Natural killer cell (primary cell): ENCODE results near the gene OR51M1. TPM values are rescaled to one million over a fixed set of nuclear protein-coding genes. Genes with fewer than 3 reads are reported as not detected.

Experiments
- ATAC-seq, 3 donors: fragments of 150-1000 bp in 2 of 3; fragments of 200-7000 bp in 1 of 3; cut with Tn5 transposase; 1 replicate in 1 of 3; 2 replicates in 2 of 3; pipeline ENCODE4 v1.10.0; 2021; ENCODE audit warnings: mild to moderate bottlenecking in 2 of 3, moderate library complexity in 2 of 3
- DNase-seq, 2 donors: peaks; one replicate each; pipeline versions ENCODE4 v3.0.0 to v3.0.0-alpha.2; 2013 to 2021; ENCODE audit warnings: mixed read lengths in 1 of 2
- H3K27ac ChIP-seq: one replicate; pipeline ENCODE4 v1.5.1; 2013; ENCODE audit warnings: mild to moderate bottlenecking, low read length
- H3K27me3 ChIP-seq: one replicate; pipeline ENCODE4 v1.6.1; 2013; ENCODE audit warnings: low read length; ENCODE audit not compliant: control insufficient read depth, insufficient read depth
- H3K36me3 ChIP-seq: one replicate; pipeline ENCODE4 v1.6.1; 2013; ENCODE audit warnings: low read length; ENCODE audit not compliant: control insufficient read depth, insufficient read depth
- H3K4me1 ChIP-seq: one replicate; pipeline ENCODE4 v1.6.1; 2013; ENCODE audit warnings: low read length; ENCODE audit not compliant: control insufficient read depth, insufficient read depth
- H3K4me3 ChIP-seq: one replicate; pipeline ENCODE4 v1.5.1; 2013; ENCODE audit warnings: low read length
- H3K9me3 ChIP-seq: one replicate; pipeline ENCODE4 v1.6.1; 2013; ENCODE audit warnings: low read length; ENCODE audit not compliant: control insufficient read depth, insufficient read depth
- H3K27ac Mint-ChIP-seq, 2 donors: one replicate each; pipeline ENCODE4 v1.8.0; 2022; ENCODE audit warnings: mild to moderate bottlenecking in 2 of 2, mixed read lengths in 2 of 2, moderate library complexity in 1 of 2
- H3K27me3 Mint-ChIP-seq, 2 donors: one replicate each; pipeline ENCODE4 v1.8.0; 2022; ENCODE audit warnings: low read depth in 2 of 2, mixed read lengths in 2 of 2
- H3K36me3 Mint-ChIP-seq: one replicate; pipeline ENCODE4 v1.8.0; 2022; ENCODE audit warnings: mixed read lengths
- H3K4me1 Mint-ChIP-seq, 2 donors: one replicate each; pipeline ENCODE4 v1.8.0; 2022; ENCODE audit warnings: mixed read lengths in 2 of 2
- H3K4me3 Mint-ChIP-seq: one replicate; pipeline ENCODE4 v1.8.0; 2022; ENCODE audit warnings: mild to moderate bottlenecking, moderate library complexity, mixed read lengths
- H3K9me3 Mint-ChIP-seq, 2 donors: one replicate each; pipeline ENCODE4 v1.8.0; 2022; ENCODE audit warnings: mixed read lengths in 2 of 2
- WGBS: methylation state at CpG from one replicate; pipeline ENCODE4 v1.1.7; 2013; ENCODE audit warnings: missing lambda C conversion rate; ENCODE audit not compliant: insufficient coverage; 5-methylcytosine and 5-hydroxymethylcytosine counted together
- intact Hi-C: fragments of 100-400 bp; cut with micrococcal nuclease; formaldehyde crosslinking; loops from one replicate; pipeline ENCODE4 v1.14.2; 2022
- total RNA-seq, 4 donors: library from RNA; stranded (reverse); fragments of 120-200 nt in 1 of 4; gene quantifications; one replicate each; pipeline versions ENCODE4 v1.2.3 to v1.2.4, GENCODE V29; 2013 to 2022
- TF ChIP-seq, protein P1 (sequence below): fragments of 200-600 bp; IDR thresholded peaks from one replicate; pipeline ENCODE4 v1.8.0; 2022; ENCODE audit warnings: antibody characterized with exemption

OR51M1 gene
- total RNA-seq, 3 donors from 2014 or later (not counting 1 experiment from before 2014, with no cell fraction given): not detected

DNA sequence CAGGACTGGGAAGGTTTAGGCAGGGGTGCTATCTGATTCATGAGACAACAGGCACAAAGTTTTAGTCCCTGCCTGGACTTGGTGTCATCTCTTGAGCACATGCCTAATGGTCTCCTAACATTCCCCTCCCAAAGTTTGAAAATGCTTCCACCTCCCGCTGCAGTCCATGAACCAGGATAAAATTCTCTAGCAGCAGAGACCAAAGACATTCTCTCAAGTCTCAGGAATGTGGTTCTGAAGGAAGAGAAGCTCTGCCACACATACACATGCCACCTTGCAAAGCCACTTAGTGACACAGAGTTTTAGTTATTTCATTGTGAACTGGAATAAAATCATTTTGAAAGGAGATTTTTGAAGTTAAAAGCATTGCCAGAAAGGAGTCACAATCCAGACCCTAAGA is 16.8 kb upstream of the OR51M1 start:
- H3K36me3 Mint-ChIP-seq: no peaks in the 10 kb centered on the region
- no peak overlapping the region for H3K27ac Mint-ChIP-seq
- WGBS: 75% methylated on average over 1 of the region's 1 CpG
- Histone ChIP-seq H3K4me3 (no peak overlapping the region), H3K36me3 (no peaks in the 10 kb centered on the region), H3K27ac (no peak overlapping the region), H3K27me3 (no peaks in the 10 kb centered on the region), H3K4me1 (no peaks in the 10 kb centered on the region), H3K9me3 (no peaks in the 10 kb centered on the region)
- ATAC-seq: no peak
- H3K4me3 Mint-ChIP-seq: no peak overlapping the region
- DNase-seq: no peak
- H3K9me3 Mint-ChIP-seq: no peaks in the 10 kb centered on the region
- TF ChIP-seq, protein P1, sequence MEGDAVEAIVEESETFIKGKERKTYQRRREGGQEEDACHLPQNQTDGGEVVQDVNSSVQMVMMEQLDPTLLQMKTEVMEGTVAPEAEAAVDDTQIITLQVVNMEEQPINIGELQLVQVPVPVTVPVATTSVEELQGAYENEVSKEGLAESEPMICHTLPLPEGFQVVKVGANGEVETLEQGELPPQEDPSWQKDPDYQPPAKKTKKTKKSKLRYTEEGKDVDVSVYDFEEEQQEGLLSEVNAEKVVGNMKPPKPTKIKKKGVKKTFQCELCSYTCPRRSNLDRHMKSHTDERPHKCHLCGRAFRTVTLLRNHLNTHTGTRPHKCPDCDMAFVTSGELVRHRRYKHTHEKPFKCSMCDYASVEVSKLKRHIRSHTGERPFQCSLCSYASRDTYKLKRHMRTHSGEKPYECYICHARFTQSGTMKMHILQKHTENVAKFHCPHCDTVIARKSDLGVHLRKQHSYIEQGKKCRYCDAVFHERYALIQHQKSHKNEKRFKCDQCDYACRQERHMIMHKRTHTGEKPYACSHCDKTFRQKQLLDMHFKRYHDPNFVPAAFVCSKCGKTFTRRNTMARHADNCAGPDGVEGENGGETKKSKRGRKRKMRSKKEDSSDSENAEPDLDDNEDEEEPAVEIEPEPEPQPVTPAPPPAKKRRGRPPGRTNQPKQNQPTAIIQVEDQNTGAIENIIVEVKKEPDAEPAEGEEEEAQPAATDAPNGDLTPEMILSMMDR: no peak
- H3K27me3 Mint-ChIP-seq: no peaks in the 10 kb centered on the region
- intact Hi-C loops: no loop called here
- H3K4me1 Mint-ChIP-seq: no peaks in the 10 kb centered on the region

DNA sequence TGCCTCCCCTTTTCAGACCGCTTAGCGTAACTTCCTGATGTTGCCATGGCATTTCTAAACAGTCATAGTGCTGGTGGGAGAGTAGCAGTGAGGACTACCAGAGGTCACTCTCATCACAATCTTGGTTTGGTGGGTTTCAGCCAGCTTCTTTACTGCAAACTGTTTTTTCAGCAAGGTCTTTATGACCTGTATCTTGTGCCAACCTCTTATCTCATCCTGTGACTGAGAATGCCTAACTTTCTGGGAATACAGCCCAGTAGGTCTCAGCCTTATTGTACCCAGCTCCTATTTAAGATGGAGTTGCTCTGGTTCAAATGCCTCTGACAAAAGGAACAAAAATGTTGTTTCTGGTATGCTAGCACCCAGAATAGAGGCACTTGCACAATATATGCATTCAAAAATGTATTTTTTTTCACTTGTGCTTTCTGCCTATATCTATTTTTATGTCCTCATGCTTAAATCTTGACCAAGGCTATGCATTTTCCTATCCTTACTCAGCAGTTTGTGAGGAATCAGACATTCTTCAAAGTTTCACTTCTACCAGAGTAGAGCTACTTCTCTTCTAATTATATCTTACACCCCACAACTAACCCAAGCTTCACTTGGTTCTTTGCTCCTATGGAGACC is 16.1 kb upstream of the OR51M1 start:
- H3K27ac Mint-ChIP-seq: no peak overlapping the region
- ATAC-seq: no peak
- 94% methylated on average over 2 of the region's 2 CpGs for WGBS
- no peaks in the 10 kb centered on the region for H3K27me3 Mint-ChIP-seq
- no peaks in the 10 kb centered on the region for H3K9me3 Mint-ChIP-seq
- no peak overlapping the region for H3K4me3 Mint-ChIP-seq
- H3K4me3 ChIP-seq: no peak overlapping the region
- H3K36me3 Mint-ChIP-seq: no peaks in the 10 kb centered on the region
- no peak for DNase-seq
- no peaks in the 10 kb centered on the region for H3K36me3 ChIP-seq
- no peaks in the 10 kb centered on the region for H3K27me3 ChIP-seq
- no peaks in the 10 kb centered on the region for H3K4me1 ChIP-seq
- intact Hi-C loops: no loop called here
- TF ChIP-seq, protein P1: no peak
- no peaks in the 10 kb centered on the region for H3K9me3 ChIP-seq
- H3K27ac ChIP-seq: no peak overlapping the region
- H3K4me1 Mint-ChIP-seq: no peaks in the 10 kb centered on the region

DNA sequence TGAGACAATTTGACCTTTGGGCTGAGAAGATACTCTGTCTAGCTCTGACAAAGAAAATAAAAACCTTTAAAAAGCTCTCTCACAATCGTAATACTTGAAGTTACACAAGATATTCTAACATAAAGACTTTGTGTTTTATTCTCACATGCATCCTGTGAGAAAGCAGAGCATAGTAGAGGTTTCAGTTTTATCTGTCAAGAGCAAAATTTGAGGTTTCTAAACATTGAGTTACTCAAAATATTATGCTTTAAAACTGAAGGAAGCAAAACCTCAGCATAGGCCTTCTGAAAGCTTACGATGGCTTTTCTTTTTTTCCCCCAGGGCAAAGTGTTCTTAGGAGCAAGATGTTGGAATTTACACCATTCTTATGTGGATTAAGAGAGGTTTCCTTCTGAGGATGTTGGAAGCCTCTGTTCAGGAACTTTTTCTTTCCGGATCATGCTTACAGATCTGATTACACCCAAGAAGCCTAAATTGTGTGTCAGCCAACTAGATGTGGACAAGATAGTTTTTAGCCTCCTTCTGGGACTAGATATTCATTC is 15.0 kb upstream of the OR51M1 start:
- no peaks in the 10 kb centered on the region for H3K4me1 ChIP-seq
- no peaks in the 10 kb centered on the region for H3K4me1 Mint-ChIP-seq
- no peak overlapping the region for H3K4me3 Mint-ChIP-seq
- H3K9me3 Mint-ChIP-seq: no peaks in the 10 kb centered on the region
- H3K9me3 ChIP-seq: no peaks in the 10 kb centered on the region
- 93% methylated on average over 2 of the region's 3 CpGs for WGBS
- TF ChIP-seq, protein P1: no peak
- H3K27me3 ChIP-seq: no peaks in the 10 kb centered on the region
- no peaks in the 10 kb centered on the region for H3K36me3 ChIP-seq
- no peak overlapping the region for H3K27ac Mint-ChIP-seq
- intact Hi-C loops: no loop called here
- H3K27me3 Mint-ChIP-seq: no peaks in the 10 kb centered on the region
- DNase-seq (no peak), ATAC-seq (no peak)
- no peaks in the 10 kb centered on the region for H3K36me3 Mint-ChIP-seq
- no peak overlapping the region for H3K27ac ChIP-seq
- H3K4me3 ChIP-seq: no peak overlapping the region

- TF ChIP-seq, protein P1: no peak
- Histone ChIP-seq H3K4me1 (no peaks in the 10 kb centered on the region), H3K4me3 (no peak overlapping the region), H3K27ac (no peak overlapping the region), H3K36me3 (no peaks in the 10 kb centered on the region), H3K27me3 (no peaks in the 10 kb centered on the region), H3K9me3 (no peaks in the 10 kb centered on the region)
- no peak overlapping the region for H3K4me3 Mint-ChIP-seq
- intact Hi-C loops: no loop called here
- ATAC-seq: no peak
- no peaks in the 10 kb centered on the region for H3K36me3 Mint-ChIP-seq
- H3K4me1 Mint-ChIP-seq: no peaks in the 10 kb centered on the region
- no peaks in the 10 kb centered on the region for H3K27me3 Mint-ChIP-seq
- no peak for DNase-seq
- no peaks in the 10 kb centered on the region for H3K9me3 Mint-ChIP-seq
- no peak overlapping the region for H3K27ac Mint-ChIP-seq
Observed at GRCh38 chr11:5369789-5370188, 13.8 kb upstream of the OR51M1 start.
